Measurements from ENCODE around the gene FOXP1. TPM values are rescaled to one million over a fixed set of nuclear protein-coding genes. Genes with fewer than 3 reads are reported as not detected.
A peak's percentile ranks its signal among the peaks of the same experiment; 100 is the strongest.

Gene FOXP1
- total RNA-seq, 4 donors from 2014 or later = 13.2 to 46.6 (median 29.2) TPM

GRCh38 chr3:71051893-71052687 lies 531.4 kb downstream of the FOXP1 start:
- Histone ChIP-seq H3K36me3 (peaks cover 0 to 6% of the 10 kb centered on the region in 2 donors), H3K4me1 (peaks cover 50 to 51% of the 10 kb centered on the region in 2 donors)
- in situ Hi-C loops (cut with MboI; ENCODE audit: low sequenced_read_pairs in 4 of 4) = loop anchor here in 1 of 4 donors (10.0 kb wide), 1 partner anchor 67 kb away; no protein-coding TSS in a partner anchor

GRCh38 chr3:71051259-71051595 lies 532.3 kb downstream of the FOXP1 start:
- no peaks in the 10 kb centered on the region for H3K9me3 ChIP-seq
- in situ Hi-C loops (cut with MboI; ENCODE audit: low sequenced_read_pairs in 4 of 4) = loop anchor here in 1 of 4 donors (10.0 kb wide), 1 partner anchor 66 kb away; no protein-coding TSS in a partner anchor
- no peak overlapping the region for H3K4me3 ChIP-seq
- ATAC-seq = no peak
- H3K36me3 ChIP-seq = peaks cover 0 to 13% of the 10 kb centered on the region in 2 donors
- peaks cover 42 to 59% of the 10 kb centered on the region in 2 donors for H3K4me1 ChIP-seq
- intact Hi-C loops (cut with DNase I; ENCODE audit: low total_unique reads) = no loop called here
- no peak for TF ChIP-seq CTCF (IDR thresholded peaks at IDR 0.05 in 4 of 5, conservative IDR thresholded peaks at IDR 0.05 in 1 of 5)
- H3K27ac ChIP-seq = peak overlapping the region in 2 of 4 donors; percentile 23 to 32
- DNase-seq = no peak
- no peaks in the 10 kb centered on the region for H3K27me3 ChIP-seq

More at GRCh38 chr3:71051893-71052687, 531.4 kb downstream of the FOXP1 start:
- intact Hi-C loops (cut with DNase I; ENCODE audit: low total_unique reads) = no loop called here
- peak overlapping the region in 1 of 4 donors; percentile 22 for H3K27ac ChIP-seq
- TF ChIP-seq POLR2A (IDR thresholded peaks at IDR 0.05) (no peak), CTCF (IDR thresholded peaks at IDR 0.05 in 4 of 5, conservative IDR thresholded peaks at IDR 0.05 in 1 of 5) (no peak)
- ATAC-seq = peak; percentile 68 to 82
- H3K9me3 ChIP-seq = no peaks in the 10 kb centered on the region
- H3K27me3 ChIP-seq = no peaks in the 10 kb centered on the region
- H3K4me3 ChIP-seq = no peak overlapping the region
- no peak for DNase-seq

GRCh38 chr3:71050538-71051258 lies 532.8 kb downstream of the FOXP1 start:
- Histone ChIP-seq H3K36me3 (peaks cover 0 to 18% of the 10 kb centered on the region in 2 donors), H3K27me3 (no peaks in the 10 kb centered on the region), H3K4me3 (no peak overlapping the region), H3K9me3 (no peaks in the 10 kb centered on the region), H3K27ac (peak overlapping the region in 3 of 4 donors; percentile 15 to 70 (median 32)), H3K4me1 (peaks cover 40 to 62% of the 10 kb centered on the region in 2 donors)
- DNase-seq = no peak
- intact Hi-C loops (cut with DNase I; ENCODE audit: low total_unique reads) (no loop called here), in situ Hi-C loops (cut with MboI; ENCODE audit: low sequenced_read_pairs in 4 of 4) (loop anchor here in 1 of 4 donors (10.0 kb wide), 1 partner anchor 66 kb away; no protein-coding TSS in a partner anchor)
- TF ChIP-seq CTCF (IDR thresholded peaks at IDR 0.05 in 4 of 5, conservative IDR thresholded peaks at IDR 0.05 in 1 of 5) (no peak), POLR2A (IDR thresholded peaks at IDR 0.05) (no peak)
- no peak for ATAC-seq

GRCh38 chr3:71050166-71050537 lies 533.4 kb downstream of the FOXP1 start:
- peaks cover 0 to 23% of the 10 kb centered on the region in 2 donors for H3K36me3 ChIP-seq
- peak overlapping the region in 3 of 4 donors; percentile 32 to 70 (median 66) for H3K27ac ChIP-seq

GRCh38 chr3:71048948-71049347 lies 534.6 kb downstream of the FOXP1 start:
- no peak for ATAC-seq
- Histone ChIP-seq H3K36me3 (peaks cover 0 to 27% of the 10 kb centered on the region in 2 donors), H3K27me3 (no peaks in the 10 kb centered on the region), H3K27ac (peak overlapping the region in 3 of 4 donors; percentile 54 to 70 (median 66)), H3K9me3 (no peaks in the 10 kb centered on the region), H3K4me3 (peak overlapping the region in 1 of 4 donors; percentile 3), H3K4me1 (peaks cover 41 to 62% of the 10 kb centered on the region in 2 donors)
- intact Hi-C loops (cut with DNase I; ENCODE audit: low total_unique reads) (no loop called here), in situ Hi-C loops (cut with MboI; ENCODE audit: low sequenced_read_pairs in 4 of 4) (no loop called here)
- TF ChIP-seq POLR2A (IDR thresholded peaks at IDR 0.05) (no peak), CTCF (IDR thresholded peaks at IDR 0.05 in 4 of 5, conservative IDR thresholded peaks at IDR 0.05 in 1 of 5) (no peak)
- no peak for DNase-seq

More at GRCh38 chr3:71050166-71050537, 533.4 kb downstream of the FOXP1 start:
- Histone ChIP-seq H3K4me1 (peaks cover 40 to 66% of the 10 kb centered on the region in 2 donors), H3K27me3 (no peaks in the 10 kb centered on the region), H3K9me3 (no peaks in the 10 kb centered on the region), H3K4me3 (no peak overlapping the region)
- in situ Hi-C loops (cut with MboI; ENCODE audit: low sequenced_read_pairs in 4 of 4) (loop anchor here in 1 of 4 donors (10.0 kb wide), 1 partner anchor 65 kb away; no protein-coding TSS in a partner anchor), intact Hi-C loops (cut with DNase I; ENCODE audit: low total_unique reads) (no loop called here)
- no peak for TF ChIP-seq POLR2A (IDR thresholded peaks at IDR 0.05)
- DNase-seq (no peak), ATAC-seq (no peak)
